K562 (cell line): ENCODE data around the gene CCNL2. TPM values are rescaled to one million over a fixed set of nuclear protein-coding genes. Genes with fewer than 3 reads are reported as not detected.
A peak's percentile ranks its signal among the peaks of the same experiment; 100 is the strongest.
"Not testable (repeated sequence)": the region's sequence is repeated elsewhere in the genome, so short reads cannot be mapped to it uniquely, and the experiment has no call there.

Experiments used
- ATAC-seq: fragments of 200-7000 bp; cut with Tn5 transposase; 3 replicates; pipeline ENCODE4 v1.9.1; 2020; ENCODE audit warnings: moderate library complexity
- BruUV-seq: library from RNA; stranded (reverse); fragments of 400-500 nt; replicated peaks from 2 replicates; lab custom pipeline; 2021; lab: Mats Ljungman, UMichigan
- CTCF ChIA-PET: fragments of 300-600 bp; formaldehyde crosslinking; extraction: SDS; loops from one replicate; lab custom pipeline; 2021; ENCODE audit warnings: low intra/inter-chr PET ratio; lab: Yijun Ruan, JAX
- POLR2A ChIA-PET: fragments of 300-600, 350-650 bp; sonication (Branson Sonifier 250); formaldehyde crosslinking; extraction: SDS; loops from one replicate; lab custom pipeline; 2021; ENCODE audit warnings: antibody characterized with exemption, inconsistent platforms; lab: Yijun Ruan, JAX
- DNase-seq, 4 experiments: peaks; one replicate each; pipeline versions ENCODE4 v3.0.0 to v3.0.0-alpha.2; 2011 to 2018; ENCODE audit warnings: low spot score in 3 of 4, mixed read lengths in 3 of 4; ENCODE audit errors: extremely low read depth in 1 of 4
- FAIRE-seq: peaks from 2 replicates; lab custom pipeline; 2011; peaks lifted over from hg19 to GRCh38; lab: Jason Lieb, UNC
- H2AFZ ChIP-seq: 2 replicates; pipeline ENCODE4 v1.6.0; 2011; ENCODE audit warnings: low read depth, low read length, control low read depth, inconsistent platforms
- H3K27ac ChIP-seq: fragments of 200-600 bp; 3 replicates; pipeline ENCODE4 v1.8.0; 2011; ENCODE audit warnings: low read depth, mild to moderate bottlenecking, control low read depth, inconsistent platforms, low read length, moderate library complexity, mixed read lengths; ENCODE audit errors: extremely low read depth
- H3K27me3 ChIP-seq, 2 experiments: fragments of 300-600 bp in 1 of 2; 2 replicates in 1 of 2; 3 replicates in 1 of 2; pipeline versions ENCODE4 v1.6.0 to v1.8.0; 2011; ENCODE audit warnings: inconsistent platforms in 2 of 2, low read length in 2 of 2, mild to moderate bottlenecking in 1 of 2, mixed read lengths in 1 of 2, moderate library complexity in 1 of 2; ENCODE audit not compliant: control insufficient read depth in 2 of 2, insufficient read depth in 2 of 2
- H3K36me3 ChIP-seq: fragments of 300-600 bp; 3 replicates; pipeline ENCODE4 v1.8.0; 2011; ENCODE audit warnings: mild to moderate bottlenecking, low read length, inconsistent platforms; ENCODE audit not compliant: control insufficient read depth, insufficient read depth
- H3K4me1 ChIP-seq, 2 experiments: fragments of 200-600 bp in 1 of 2; replicated peaks in 1 of 2; 2 replicates in 1 of 2; 3 replicates in 1 of 2; pipeline versions ENCODE4 v1.5.1 to v1.8.0; 2011; ENCODE audit warnings: inconsistent platforms in 2 of 2, low read length in 2 of 2, mild to moderate bottlenecking in 1 of 2, mixed read lengths in 1 of 2, moderate library complexity in 1 of 2; ENCODE audit not compliant: control insufficient read depth in 2 of 2, insufficient read depth in 2 of 2
- H3K4me2 ChIP-seq: 2 replicates; pipeline ENCODE4 v1.6.1; 2011; ENCODE audit warnings: low read length, control low read depth, inconsistent platforms, mixed read lengths; ENCODE audit not compliant: insufficient read depth
- H3K4me3 ChIP-seq: fragments of 200-600 bp; sonication (generic), shearing (Covaris generic); 2 replicates; pipeline ENCODE4 v1.5.1; 2016; ENCODE audit warnings: control low read depth, inconsistent platforms
- H3K79me2 ChIP-seq: fragments of 200-600 bp; 3 replicates; pipeline ENCODE4 v1.8.0; 2011; ENCODE audit warnings: low read length, inconsistent platforms; ENCODE audit not compliant: control insufficient read depth, insufficient read depth
- H3K9ac ChIP-seq, 2 experiments: 2 replicates each; pipeline versions ENCODE4 v1.6.0 to v1.6.1; 2011; ENCODE audit warnings: low read depth in 2 of 2, low read length in 2 of 2, control low read depth in 1 of 2, inconsistent platforms in 1 of 2, mild to moderate bottlenecking in 1 of 2, mixed read lengths in 1 of 2; ENCODE audit not compliant: insufficient read depth in 1 of 2
- H3K9me1 ChIP-seq: one replicate; pipeline ENCODE4 v1.6.0; 2011; ENCODE audit warnings: inconsistent platforms, mild to moderate bottlenecking, low read length, moderate library complexity; ENCODE audit not compliant: control insufficient read depth, insufficient read depth
- H3K9me3 ChIP-seq: replicated peaks from 2 replicates; pipeline ENCODE4 v1.5.1; 2011; ENCODE audit warnings: low read depth, low read length, inconsistent platforms; ENCODE audit not compliant: control insufficient read depth, insufficient read depth
- H4K20me1 ChIP-seq: replicated peaks from 2 replicates; pipeline ENCODE4 v1.6.1; 2011; ENCODE audit warnings: low read length, inconsistent platforms, mixed read lengths; ENCODE audit not compliant: control insufficient read depth, insufficient read depth
- HDAC1 ChIP-seq, 2 experiments: fragments of 450-650 bp; IDR thresholded peaks; 2 replicates each; pipeline ENCODE4 v1.6.1; 2016 to 2017; ENCODE audit warnings: inconsistent platforms in 1 of 2, mild to moderate bottlenecking in 1 of 2, moderate library complexity in 1 of 2
- HDAC2 ChIP-seq: fragments of 450-650 bp; IDR thresholded peaks from 2 replicates; pipeline ENCODE4 v1.6.1; 2016; ENCODE audit warnings: mild to moderate bottlenecking
- KDM1A ChIP-seq, 2 experiments: fragments of 450-650 bp; IDR thresholded peaks; 2 replicates each; pipeline ENCODE4 v1.6.1; 2016; ENCODE audit warnings: mild to moderate bottlenecking in 2 of 2
- TFE3 ChIP-seq: fragments of 450-650 bp; formaldehyde crosslinking; IDR thresholded peaks from 2 replicates; pipeline ENCODE4 v1.4.0; 2020; ENCODE audit warnings: mild to moderate bottlenecking, mixed read lengths
- WGBS: fragments of 100-300 bp; shearing (Covaris generic); methylation state at CpG from one replicate; pipeline ENCODE4 v1.1.6; 2016; ENCODE audit warnings: low coverage, mixed read lengths; ENCODE audit not compliant: insufficient coverage; ENCODE audit errors: missing lambda C conversion rate; 5-methylcytosine and 5-hydroxymethylcytosine counted together
- in situ Hi-C: fragments of 300-500 bp; cut with MboI; formaldehyde crosslinking; loops from 4 replicates; pipeline ENCODE4 v1.15.0; 2018; ENCODE audit warnings: inconsistent platforms, mixed read lengths
- intact Hi-C: fragments of 100-400 bp; cut with micrococcal nuclease; formaldehyde crosslinking; loops from 2 replicates; pipeline ENCODE4 v1.14.2; 2022
- polyA plus RNA-seq, 8 experiments: library from polyadenylated mRNA; depleted of rRNA in 4 of 8; stranded (reverse) in 5 of 8; unstranded in 3 of 8; fragments of >200 nt; fragmentation: Nextera tagmentation in 2 of 8; fragmentation: Illumina TruSeq in 1 of 8; extraction: Ambion mirVana in 2 of 8; extraction: Trizol in 1 of 8; gene quantifications; 2 replicates each; pipeline versions ENCODE4 v1.2.1 to v1.2.3, GENCODE V29; 2011 to 2014; ENCODE audit warnings: inconsistent platforms in 1 of 8, missing spikeins in 1 of 8
- total RNA-seq, 7 experiments: library from RNA; depleted of rRNA in 6 of 7; stranded (reverse); fragments of >200 nt in 6 of 7; fragmentation: Illumina TruSeq in 2 of 7; extraction: Trizol in 2 of 7; gene quantifications; 2 replicates each; pipeline versions ENCODE4 v1.2.1 to v1.2.3, GENCODE V29; 2011 to 2021; ENCODE audit warnings: low replicate concordance in 1 of 7

CCNL2 gene
- total and polyA plus RNA-seq, 9 of the 15 experiments (the other 6 are each of a cell fraction or from before 2014, with no cell fraction given) = 2.8 to 287 (median 94.5) TPM

GRCh38 chr1:1417825-1418463 lies 18.8 kb upstream of the CCNL2 start:
- in situ Hi-C loops, ATAC-seq, H3K27me3 ChIP-seq, H3K9me1 ChIP-seq, H3K79me2 ChIP-seq, FAIRE-seq, H4K20me1 ChIP-seq, H3K4me3 ChIP-seq, H2AFZ ChIP-seq, BruUV-seq, H3K4me2 ChIP-seq, DNase-seq, H3K27ac ChIP-seq, H3K36me3 ChIP-seq, H3K9me3 ChIP-seq, intact Hi-C loops, POLR2A ChIA-PET, H3K9ac ChIP-seq, CTCF ChIA-PET: not testable (repeated sequence)
- peaks cover 3 to 25% of the 10 kb centered on the region in 2 experiments; a peak in 4 of 5 replicates for H3K4me1 ChIP-seq
- 66% methylated on average over 24 of the region's 25 CpGs for whole genome bisulfite sequencing
- peak in 1 of 2 experiments; percentile 78; a peak in 2 of 4 replicates for TF ChIP-seq HDAC1 (IDR thresholded peaks at IDR 0.05)
- TF ChIP-seq KDM1A (IDR thresholded peaks at IDR 0.05) = peak; percentile 97 to 98
- TF ChIP-seq HDAC2 = 0 out of 2 replicates have a peak, but pooled peaks have one; percentile 50
- peak; percentile 52 for TF ChIP-seq TFE3 (CRISPR knock-in tag)
